Calu3 (cell line): ENCODE results near the gene MYOM1. TPM values are rescaled to one million over a fixed set of nuclear protein-coding genes. Genes with fewer than 3 reads are reported as not detected.

ENCODE experiments used
- BruUV-seq: library from RNA; stranded (reverse); fragments of 400-500 nt; replicated peaks from 2 replicates; lab custom pipeline; 2021; lab: Mats Ljungman, UMichigan
- CTCF ChIA-PET: fragments of 300-600 bp; sonication (Branson Sonifier 250); formaldehyde crosslinking; loops from one replicate; lab custom pipeline; 2022; ENCODE audit warnings: antibody characterized with exemption; lab: Charles Lee
- DNase-seq: peaks from one replicate; pipeline ENCODE4 v3.0.0; 2022
- H3K27ac Mint-ChIP-seq: one replicate; pipeline ENCODE4 v1.8.0; 2022; ENCODE audit warnings: mixed read lengths; ENCODE audit not compliant: unreplicated experiment
- H3K27me3 Mint-ChIP-seq: one replicate; pipeline ENCODE4 v1.8.0; 2022; ENCODE audit warnings: mixed read lengths; ENCODE audit not compliant: unreplicated experiment
- H3K36me3 Mint-ChIP-seq: one replicate; pipeline ENCODE4 v1.8.0; 2022; ENCODE audit warnings: mild to moderate bottlenecking, moderate library complexity, mixed read lengths; ENCODE audit not compliant: insufficient read depth, unreplicated experiment
- H3K4me1 Mint-ChIP-seq: one replicate; pipeline ENCODE4 v1.8.0; 2022; ENCODE audit warnings: mild to moderate bottlenecking, low read depth, mixed read lengths; ENCODE audit not compliant: unreplicated experiment
- H3K4me3 Mint-ChIP-seq: one replicate; pipeline ENCODE4 v1.8.0; 2022; ENCODE audit warnings: mild to moderate bottlenecking, low read depth, moderate library complexity, mixed read lengths; ENCODE audit not compliant: unreplicated experiment
- H3K9me3 Mint-ChIP-seq: one replicate; pipeline ENCODE4 v1.8.0; 2022; ENCODE audit warnings: low read depth, mixed read lengths; ENCODE audit not compliant: unreplicated experiment
- CTCF ChIP-seq: fragments of 200-600 bp; IDR thresholded peaks from one replicate; pipeline ENCODE4 v1.8.0; 2022; ENCODE audit warnings: antibody characterized with exemption; ENCODE audit not compliant: unreplicated experiment
- intact Hi-C: fragments of 100-400 bp; cut with micrococcal nuclease; formaldehyde crosslinking; loops from one replicate; pipeline ENCODE4 v1.10.0; 2022; ENCODE audit not compliant: unreplicated experiment
- total RNA-seq: library from RNA; stranded (reverse); gene quantifications from 2 replicates; pipeline ENCODE4 v1.2.3, GENCODE V29; 2022

Gene MYOM1
- total RNA-seq, 1 experiment from 2014 or later: 16.5 TPM

- no peaks in the 10 kb centered on the region for H3K4me1 Mint-ChIP-seq
These were observed 126.0 kb downstream of the MYOM1 start for GRCh38 chr18:3093624-3094337.

DNA sequence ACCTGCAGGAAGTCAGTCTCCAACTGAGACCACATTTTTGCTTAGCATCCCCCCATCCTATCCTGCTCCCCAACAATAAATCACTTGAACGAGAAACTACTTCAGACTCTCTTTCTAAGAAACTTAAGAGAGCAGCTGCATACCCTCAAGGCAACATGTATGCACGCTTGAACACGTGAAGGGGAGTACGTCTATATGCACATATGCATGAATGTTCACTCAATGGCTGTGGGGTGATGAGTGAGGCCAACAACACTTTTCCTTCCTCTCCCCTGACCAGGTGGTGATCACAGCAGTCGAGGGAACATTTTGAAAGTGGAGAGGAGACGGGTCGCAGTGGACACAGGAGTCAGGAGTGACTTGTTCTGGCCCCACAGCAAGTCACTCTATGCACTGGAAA is 127.0 kb downstream of the MYOM1 start:
- H3K36me3 Mint-ChIP-seq: peaks cover 8% of the 10 kb centered on the region
- no peak for TF ChIP-seq CTCF
- intact Hi-C loops: no loop called here
- H3K4me3 Mint-ChIP-seq: no peak overlapping the region
- no peaks in the 10 kb centered on the region for H3K27me3 Mint-ChIP-seq
- no peaks in the 10 kb centered on the region for H3K9me3 Mint-ChIP-seq
- CTCF ChIA-PET: no interaction called here
- H3K27ac Mint-ChIP-seq: no peak overlapping the region
- DNase-seq: no peak
- no peaks in the 10 kb centered on the region for H3K4me1 Mint-ChIP-seq
- BruUV-seq: no TSS peak

More at GRCh38 chr18:3093624-3094337, 126.0 kb downstream of the MYOM1 start:
- Mint-ChIP-seq H3K9me3 (no peaks in the 10 kb centered on the region), H3K4me3 (no peak overlapping the region), H3K36me3 (no peaks in the 10 kb centered on the region), H3K27me3 (no peaks in the 10 kb centered on the region), H3K27ac (no peak overlapping the region)
- intact Hi-C loops: no loop called here
- CTCF ChIA-PET: no interaction called here
- BruUV-seq: no TSS peak
- TF ChIP-seq CTCF: no peak
- no peak for DNase-seq

- Mint-ChIP-seq H3K27ac (no peak overlapping the region), H3K4me1 (no peaks in the 10 kb centered on the region), H3K9me3 (no peaks in the 10 kb centered on the region), H3K36me3 (peaks cover 8% of the 10 kb centered on the region), H3K27me3 (no peaks in the 10 kb centered on the region), H3K4me3 (no peak overlapping the region)
- TF ChIP-seq CTCF: no peak
- intact Hi-C loops: no loop called here
- no peak for DNase-seq
- BruUV-seq: no TSS peak
- CTCF ChIA-PET: interaction anchor here (0.5 to 1.2 kb wide), 2 partner anchors 19 to 513 kb away, joined by 3 to 6 read pairs; no protein-coding TSS in a partner anchor
These were observed 130.2 kb downstream of the MYOM1 start for GRCh38 chr18:3089579-3089978.

DNA sequence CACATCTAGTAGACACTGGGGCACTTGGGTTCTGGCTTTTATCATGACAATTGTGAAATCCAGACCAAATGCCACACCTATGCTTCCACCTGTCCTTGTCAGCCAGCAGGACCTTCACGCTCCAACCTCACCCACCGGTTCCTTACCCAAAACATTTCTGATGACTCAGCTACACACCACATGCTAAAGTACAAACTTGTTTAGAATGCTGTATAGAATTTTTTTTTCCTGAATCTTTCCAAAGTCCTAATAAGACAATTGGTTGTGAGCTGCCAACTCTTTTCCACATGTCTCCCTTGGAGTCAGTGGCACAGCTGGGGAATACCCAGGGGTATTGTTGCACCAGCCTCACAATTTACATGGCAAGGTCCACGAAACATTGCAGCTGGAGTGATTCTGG is 131.3 kb downstream of the MYOM1 start:
- no TSS peak for BruUV-seq
- H3K4me1 Mint-ChIP-seq: no peaks in the 10 kb centered on the region
- TF ChIP-seq CTCF: no peak
- CTCF ChIA-PET: interaction anchor here (1.1 kb wide), 1 partner anchor 24 kb away, joined by 3 read pairs; no protein-coding TSS in a partner anchor
- no peak overlapping the region for H3K4me3 Mint-ChIP-seq
- no peaks in the 10 kb centered on the region for H3K9me3 Mint-ChIP-seq
- DNase-seq: no peak
- no peaks in the 10 kb centered on the region for H3K27me3 Mint-ChIP-seq
- peaks cover 8% of the 10 kb centered on the region for H3K36me3 Mint-ChIP-seq
- intact Hi-C loops: no loop called here
- no peak overlapping the region for H3K27ac Mint-ChIP-seq
